IMR-90 (cell line): Measurements from ENCODE around the gene MEGF6.

Source experiments
- BHLHE40 ChIP-seq: fragments of 150-350 bp; IDR thresholded peaks from 2 replicates; pipeline ENCODE4 v1.6.1; 2016; ENCODE audit warnings: mild to moderate bottlenecking, low read depth, low read length
- CEBPB ChIP-seq: IDR thresholded peaks from 2 replicates; pipeline ENCODE4 v1.6.1; 2012; ENCODE audit warnings: low read depth, low read length, improper control_type of control experiment
- MAZ ChIP-seq: IDR thresholded peaks from 2 replicates; pipeline ENCODE4 v1.6.1; 2012; ENCODE audit warnings: low read depth, mild to moderate bottlenecking, low read length, improper control_type of control experiment, moderate library complexity, borderline replicate concordance
- NFE2L2 ChIP-seq: fragments of 150-350 bp; IDR thresholded peaks from 2 replicates; pipeline ENCODE4 v1.6.1; 2016; ENCODE audit warnings: low read depth, mild to moderate bottlenecking, low read length
- POLR2A ChIP-seq: IDR thresholded peaks from 2 replicates; pipeline ENCODE4 v1.6.1; 2012; ENCODE audit warnings: mild to moderate bottlenecking, low read depth, low read length
- RAD21 ChIP-seq: IDR thresholded peaks from 2 replicates; pipeline ENCODE4 v1.6.1; 2012; ENCODE audit warnings: low read length, improper control_type of control experiment
- RCOR1 ChIP-seq: IDR thresholded peaks from 2 replicates; pipeline ENCODE4 v1.6.1; 2012; ENCODE audit warnings: mild to moderate bottlenecking, low read length, improper control_type of control experiment; ENCODE audit not compliant: insufficient replicate concordance
- RFX5 ChIP-seq: IDR thresholded peaks from 2 replicates; pipeline ENCODE4 v1.8.0; 2012; ENCODE audit warnings: low read depth, mild to moderate bottlenecking, low read length, moderate library complexity
- SMC3 ChIP-seq: fragments of 150-350 bp; IDR thresholded peaks from 2 replicates; pipeline ENCODE4 v1.6.1; 2016; ENCODE audit warnings: low read depth, mild to moderate bottlenecking, antibody characterized with exemption, low read length, moderate library complexity
- TF ChIP-seq, protein P1 (sequence below): fragments of 150-350 bp; IDR thresholded peaks from 2 replicates; pipeline ENCODE4 v1.6.1; 2017; ENCODE audit warnings: mild to moderate bottlenecking, antibody characterized with exemption, low read length, low read depth
- TF ChIP-seq, protein P2 (sequence below): conservative IDR thresholded peaks from 2 replicates; pipeline ENCODE4 v1.5.1; 2012; ENCODE audit warnings: mild to moderate bottlenecking, low read depth, low read length, improper control_type of control experiment
- TF ChIP-seq, protein P3 (sequence below): fragments of 150-350 bp; IDR thresholded peaks from 2 replicates; pipeline ENCODE4 v1.6.1; 2016; ENCODE audit warnings: low read depth, mild to moderate bottlenecking, low read length, moderate library complexity, borderline replicate concordance

DNA sequence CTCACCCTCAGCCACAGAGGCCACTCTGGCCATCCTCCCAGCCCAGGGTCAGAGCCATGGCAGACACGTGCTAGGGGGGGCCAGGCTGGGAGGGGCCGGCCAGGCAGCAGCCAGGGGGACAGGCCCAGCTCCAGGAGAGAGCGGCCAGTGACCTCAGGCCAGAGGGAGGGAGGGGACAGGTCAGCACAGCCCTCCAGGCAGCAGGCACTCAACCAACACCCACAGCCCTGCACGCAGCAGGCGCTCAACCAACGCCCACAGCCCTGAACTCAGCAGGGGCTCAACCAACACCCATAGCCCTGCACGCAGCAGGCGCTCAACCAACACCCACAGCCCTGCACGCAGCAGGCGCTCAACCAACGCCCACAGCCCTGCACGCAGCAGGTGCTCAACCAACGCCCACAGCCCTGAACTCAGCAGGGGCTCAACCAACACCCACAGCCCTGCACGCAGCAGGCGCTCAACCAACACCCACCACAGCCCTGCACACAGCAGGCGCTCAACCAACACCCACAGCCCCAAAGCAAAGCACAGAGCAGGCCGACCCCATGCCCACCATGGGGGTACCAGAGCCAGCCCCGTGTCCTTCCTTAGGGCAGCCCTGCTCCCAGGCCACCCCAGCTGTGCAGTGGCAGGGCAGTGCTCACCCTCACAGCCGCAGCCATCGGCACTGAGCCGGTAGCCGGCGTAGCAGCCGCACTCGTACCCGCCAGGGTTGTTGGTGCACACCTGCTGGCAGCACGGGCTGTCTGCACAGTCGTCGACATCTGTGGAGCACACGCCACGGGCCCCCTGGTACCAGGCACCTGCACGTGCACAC lies 101.0 kb downstream of the MEGF6 start:
- TF ChIP-seq, protein P1, sequence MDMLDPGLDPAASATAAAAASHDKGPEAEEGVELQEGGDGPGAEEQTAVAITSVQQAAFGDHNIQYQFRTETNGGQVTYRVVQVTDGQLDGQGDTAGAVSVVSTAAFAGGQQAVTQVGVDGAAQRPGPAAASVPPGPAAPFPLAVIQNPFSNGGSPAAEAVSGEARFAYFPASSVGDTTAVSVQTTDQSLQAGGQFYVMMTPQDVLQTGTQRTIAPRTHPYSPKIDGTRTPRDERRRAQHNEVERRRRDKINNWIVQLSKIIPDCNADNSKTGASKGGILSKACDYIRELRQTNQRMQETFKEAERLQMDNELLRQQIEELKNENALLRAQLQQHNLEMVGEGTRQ: no peak
- TF ChIP-seq MAZ (no peak), POLR2A (no peak), RAD21 (no peak), BHLHE40 (no peak), NFE2L2 (no peak), CEBPB (no peak), RCOR1 (no peak), SMC3 (no peak), RFX5 (no peak)
- TF ChIP-seq, protein P2, sequence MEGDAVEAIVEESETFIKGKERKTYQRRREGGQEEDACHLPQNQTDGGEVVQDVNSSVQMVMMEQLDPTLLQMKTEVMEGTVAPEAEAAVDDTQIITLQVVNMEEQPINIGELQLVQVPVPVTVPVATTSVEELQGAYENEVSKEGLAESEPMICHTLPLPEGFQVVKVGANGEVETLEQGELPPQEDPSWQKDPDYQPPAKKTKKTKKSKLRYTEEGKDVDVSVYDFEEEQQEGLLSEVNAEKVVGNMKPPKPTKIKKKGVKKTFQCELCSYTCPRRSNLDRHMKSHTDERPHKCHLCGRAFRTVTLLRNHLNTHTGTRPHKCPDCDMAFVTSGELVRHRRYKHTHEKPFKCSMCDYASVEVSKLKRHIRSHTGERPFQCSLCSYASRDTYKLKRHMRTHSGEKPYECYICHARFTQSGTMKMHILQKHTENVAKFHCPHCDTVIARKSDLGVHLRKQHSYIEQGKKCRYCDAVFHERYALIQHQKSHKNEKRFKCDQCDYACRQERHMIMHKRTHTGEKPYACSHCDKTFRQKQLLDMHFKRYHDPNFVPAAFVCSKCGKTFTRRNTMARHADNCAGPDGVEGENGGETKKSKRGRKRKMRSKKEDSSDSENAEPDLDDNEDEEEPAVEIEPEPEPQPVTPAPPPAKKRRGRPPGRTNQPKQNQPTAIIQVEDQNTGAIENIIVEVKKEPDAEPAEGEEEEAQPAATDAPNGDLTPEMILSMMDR: no peak
- TF ChIP-seq, protein P3, sequence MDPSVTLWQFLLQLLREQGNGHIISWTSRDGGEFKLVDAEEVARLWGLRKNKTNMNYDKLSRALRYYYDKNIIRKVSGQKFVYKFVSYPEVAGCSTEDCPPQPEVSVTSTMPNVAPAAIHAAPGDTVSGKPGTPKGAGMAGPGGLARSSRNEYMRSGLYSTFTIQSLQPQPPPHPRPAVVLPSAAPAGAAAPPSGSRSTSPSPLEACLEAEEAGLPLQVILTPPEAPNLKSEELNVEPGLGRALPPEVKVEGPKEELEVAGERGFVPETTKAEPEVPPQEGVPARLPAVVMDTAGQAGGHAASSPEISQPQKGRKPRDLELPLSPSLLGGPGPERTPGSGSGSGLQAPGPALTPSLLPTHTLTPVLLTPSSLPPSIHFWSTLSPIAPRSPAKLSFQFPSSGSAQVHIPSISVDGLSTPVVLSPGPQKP: no peak
